Retina (tissue), 1 donor: ENCODE data around the gene GSG1L.

Source experiments
- DNase-seq: peaks from one replicate; pipeline ENCODE4 v3.0.0-alpha.2; 2016

The GSG1L gene

DNA sequence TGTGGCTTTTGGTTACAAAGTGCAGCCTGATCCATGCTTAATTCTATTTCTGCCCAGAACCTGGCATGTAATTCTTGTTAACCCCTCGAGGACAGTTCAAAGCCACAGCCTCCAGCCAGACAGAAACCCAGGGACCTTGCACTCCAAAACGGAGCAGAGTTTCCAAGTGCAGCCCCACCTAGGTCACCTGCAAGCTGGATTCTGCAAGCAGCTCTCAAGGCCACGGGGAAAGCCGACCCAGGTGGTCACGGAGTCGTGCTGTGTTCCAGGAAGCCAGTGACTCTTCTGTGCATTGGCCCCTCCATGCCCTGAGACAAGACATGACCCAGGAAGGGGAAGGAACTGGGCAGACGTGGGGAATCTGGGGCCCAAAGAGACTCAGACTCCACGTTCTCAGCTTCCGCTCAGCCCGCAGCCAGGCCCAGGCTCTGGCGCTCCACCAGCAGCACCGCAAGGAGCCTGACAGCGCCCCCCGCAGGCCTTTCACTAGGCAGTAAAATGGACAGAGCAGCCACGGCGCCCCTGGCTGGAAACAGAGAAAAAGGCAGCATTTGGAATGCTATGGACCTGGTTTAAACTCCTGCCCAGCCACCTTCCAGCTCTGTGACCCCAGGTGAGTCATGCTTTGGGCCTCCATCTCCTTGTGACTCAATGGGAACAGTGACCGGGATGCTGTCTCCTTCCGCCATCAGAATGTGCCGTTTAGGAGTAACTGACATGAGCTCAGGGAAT is 27.3 kb upstream of the GSG1L start:
- no peak for DNase-seq

DNA sequence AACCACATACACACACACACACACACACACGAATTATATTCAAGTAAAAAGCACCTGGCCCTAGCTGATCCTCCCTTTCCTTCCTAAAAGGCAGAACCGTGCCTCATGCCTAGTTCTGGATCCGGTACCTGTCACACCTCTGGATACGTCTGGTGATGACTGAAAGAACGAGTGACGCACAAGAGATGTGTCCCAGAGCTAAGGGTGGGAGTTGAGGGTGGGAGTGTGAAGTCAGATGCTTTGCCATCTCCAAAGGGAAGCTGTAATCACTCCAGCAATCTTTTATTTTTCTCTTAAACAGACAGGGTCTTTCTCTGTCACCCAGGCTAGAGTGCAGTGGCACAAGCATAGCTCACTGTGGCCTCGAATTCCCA is 26.5 kb upstream of the GSG1L start:
- no peak for DNase-seq

DNA sequence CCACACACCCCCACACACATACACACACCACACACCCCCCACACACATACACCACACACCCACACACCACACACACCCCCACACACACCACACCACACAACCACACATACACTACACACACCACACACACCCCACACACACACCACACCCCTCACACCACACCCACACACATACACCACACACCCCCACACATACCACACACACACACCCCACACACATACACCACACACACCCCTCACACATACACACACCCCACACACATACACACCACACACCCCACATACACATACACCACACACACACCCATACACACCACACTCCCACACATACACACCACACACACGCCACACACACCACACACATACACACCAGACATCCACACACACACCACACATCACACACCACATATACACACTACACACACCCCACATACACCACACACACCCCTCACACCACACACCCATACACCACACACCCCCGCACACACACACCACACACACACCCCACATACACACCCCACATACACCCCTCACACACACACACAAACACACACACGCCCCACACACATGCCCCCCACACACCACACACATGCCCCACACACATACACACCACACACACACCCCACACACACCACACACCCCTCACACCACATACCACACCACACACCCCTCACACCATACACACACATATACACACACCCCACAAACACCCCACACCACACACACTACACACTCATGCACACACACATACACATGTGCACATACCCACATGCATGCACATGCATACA is 25.9 kb upstream of the GSG1L start:
- DNase-seq = no peak

DNA sequence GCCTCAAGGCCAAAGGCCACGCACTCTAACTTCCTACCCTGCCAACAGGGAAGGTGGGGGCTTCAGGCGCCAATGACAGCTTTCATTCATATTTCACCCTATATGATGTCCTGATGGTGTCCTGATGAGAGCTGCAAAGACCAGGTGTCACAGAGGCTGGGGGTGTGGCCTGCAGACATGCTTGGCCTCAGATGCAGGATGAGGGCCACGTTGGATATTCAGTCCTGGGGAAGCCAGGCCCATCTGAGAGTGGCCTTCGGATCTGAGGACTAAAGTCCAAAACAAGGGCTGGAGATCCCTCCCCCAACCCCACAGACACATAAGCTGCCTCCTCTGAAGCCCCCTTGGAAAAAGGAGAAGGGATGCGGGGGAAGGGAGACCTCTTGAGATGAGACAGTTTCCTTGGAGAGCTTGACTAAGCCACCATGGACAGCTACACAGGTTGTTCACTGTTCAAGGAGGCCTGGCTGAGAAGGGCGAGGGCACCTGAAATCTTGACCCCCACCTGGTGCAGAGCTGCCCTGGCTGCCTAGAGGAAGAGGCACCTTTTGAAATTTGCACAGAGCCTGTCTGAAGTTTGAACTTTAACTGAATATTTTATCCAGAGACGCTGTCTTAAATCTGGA is 24.3 kb upstream of the GSG1L start:
- DNase-seq = no peak

DNA sequence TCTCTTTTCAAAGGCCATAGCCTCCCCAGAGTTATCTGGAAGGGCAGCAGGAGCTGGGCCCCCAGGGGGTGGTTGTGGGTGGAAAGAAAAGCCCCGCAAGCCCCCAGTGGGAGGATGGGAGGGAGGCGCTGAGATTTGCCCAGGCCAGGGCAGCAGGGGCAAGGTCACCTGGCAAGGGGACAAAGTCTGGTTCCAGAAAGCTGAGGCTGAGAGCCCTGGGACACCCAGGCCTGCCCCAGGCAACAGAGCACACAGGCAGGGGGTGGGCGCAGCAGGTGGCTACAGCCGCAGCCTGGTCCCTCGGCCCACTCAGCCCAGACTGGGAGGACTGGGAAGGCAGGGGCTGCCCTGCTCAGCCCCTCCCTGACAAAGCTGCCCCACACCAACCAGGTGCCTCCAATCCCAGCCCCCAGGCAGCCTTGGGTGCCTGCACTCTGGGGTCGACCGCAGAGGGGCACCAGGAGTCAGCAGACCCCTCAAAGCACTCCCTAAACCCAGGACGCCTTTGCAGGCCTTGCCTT is 23.7 kb upstream of the GSG1L start:
- DNase-seq = no peak

DNA sequence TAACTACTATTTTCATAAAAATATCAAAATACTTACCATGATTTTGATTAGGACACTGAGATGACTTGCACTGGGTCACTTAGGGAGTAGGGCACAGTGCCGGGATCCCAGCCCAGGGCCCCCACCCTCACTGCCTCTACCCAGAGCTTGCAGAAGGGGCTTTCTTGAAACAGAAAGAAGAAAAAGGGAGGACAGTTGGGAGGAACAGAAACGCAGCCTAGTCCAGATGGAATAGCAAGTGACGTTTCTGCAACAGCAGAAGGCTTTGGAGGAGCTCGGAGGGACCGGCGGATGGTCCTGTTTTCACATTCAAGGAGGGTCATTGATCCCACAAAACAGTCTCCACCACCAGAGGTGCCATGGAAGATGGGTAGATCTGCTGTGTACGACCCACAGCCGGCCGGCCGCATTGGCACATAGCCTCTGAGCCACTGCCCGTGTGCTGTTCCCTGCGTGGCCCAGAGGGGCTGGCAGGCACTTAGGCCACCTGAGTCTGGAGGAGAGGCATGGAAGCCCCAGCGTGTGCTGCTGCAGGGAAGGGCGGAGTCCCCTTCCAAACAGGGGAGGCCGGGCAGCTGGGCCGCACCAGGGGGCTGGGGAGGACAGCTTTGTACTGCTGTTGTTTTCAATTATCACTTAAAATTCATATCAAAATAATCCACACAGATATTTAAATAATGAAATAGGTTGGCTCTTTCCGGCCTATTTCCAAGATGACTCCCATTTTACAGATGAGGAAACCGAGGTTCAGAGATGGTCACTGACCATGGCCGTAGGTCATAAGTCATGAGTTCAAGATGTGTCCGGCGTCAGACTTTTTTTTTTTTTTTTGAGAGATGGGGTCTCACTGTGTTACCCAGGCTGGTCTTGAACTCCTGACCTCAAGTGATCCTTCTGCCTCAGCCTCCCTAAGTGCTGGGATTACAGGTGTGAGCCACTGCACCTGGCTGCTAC is 22.9 kb upstream of the GSG1L start:
- no peak for DNase-seq

DNA sequence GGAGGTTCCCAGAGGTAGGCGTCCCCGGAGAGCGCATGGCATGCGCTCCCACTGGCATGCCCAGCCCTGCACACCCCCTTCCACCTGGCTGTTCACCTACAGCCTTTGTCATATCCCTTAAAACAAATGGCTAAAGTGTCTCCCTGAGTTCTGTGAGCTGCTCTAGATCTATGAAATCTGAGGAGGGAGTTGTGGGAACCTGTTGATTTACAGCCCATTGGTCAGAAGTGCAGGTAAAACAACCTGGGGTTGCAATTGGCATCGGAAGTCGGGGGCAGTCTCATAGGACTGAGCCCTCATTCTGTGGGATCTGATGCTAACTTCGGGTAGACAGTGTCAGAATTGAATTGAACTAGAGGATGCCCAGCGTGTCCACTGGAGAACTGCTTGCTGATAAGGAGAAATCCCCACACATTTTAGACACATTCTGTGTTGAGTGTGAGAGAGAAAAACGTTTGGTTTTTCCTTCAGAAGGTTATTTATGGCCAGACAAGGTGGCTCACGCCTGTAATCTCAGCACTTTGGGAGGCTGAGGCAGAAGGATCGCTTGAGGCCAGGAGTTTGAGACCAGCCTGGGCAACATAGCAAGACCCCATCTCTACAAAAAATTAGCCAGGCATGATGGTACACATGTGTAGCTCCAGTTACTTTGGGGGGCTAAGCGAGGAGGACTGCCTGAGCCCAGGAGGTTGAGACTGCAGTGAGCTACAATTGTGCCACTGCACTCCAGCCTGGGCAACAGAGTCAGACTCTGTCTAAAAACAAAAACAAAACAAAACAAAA is 22.1 kb upstream of the GSG1L start:
- no peak for DNase-seq

DNA sequence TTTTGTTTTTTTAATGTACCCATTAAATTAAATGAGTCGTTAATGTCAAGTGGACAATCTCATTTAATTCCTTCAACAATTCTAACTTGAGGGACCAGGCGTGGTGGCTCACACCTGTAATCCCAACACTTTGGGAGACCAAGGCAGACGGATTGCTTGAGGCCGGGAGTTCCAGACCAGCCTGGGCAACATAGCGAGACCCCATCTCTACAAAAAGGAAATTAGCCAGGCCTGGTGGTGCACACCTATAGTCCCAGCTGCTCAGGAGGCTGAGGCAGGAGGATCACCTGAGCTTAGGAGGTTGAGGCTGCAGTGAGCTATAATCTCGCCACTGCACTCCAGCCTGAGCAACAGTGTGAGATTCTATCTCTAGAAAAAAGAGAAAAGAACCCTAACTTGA is 20.7 kb upstream of the GSG1L start:
- no peak for DNase-seq

DNA sequence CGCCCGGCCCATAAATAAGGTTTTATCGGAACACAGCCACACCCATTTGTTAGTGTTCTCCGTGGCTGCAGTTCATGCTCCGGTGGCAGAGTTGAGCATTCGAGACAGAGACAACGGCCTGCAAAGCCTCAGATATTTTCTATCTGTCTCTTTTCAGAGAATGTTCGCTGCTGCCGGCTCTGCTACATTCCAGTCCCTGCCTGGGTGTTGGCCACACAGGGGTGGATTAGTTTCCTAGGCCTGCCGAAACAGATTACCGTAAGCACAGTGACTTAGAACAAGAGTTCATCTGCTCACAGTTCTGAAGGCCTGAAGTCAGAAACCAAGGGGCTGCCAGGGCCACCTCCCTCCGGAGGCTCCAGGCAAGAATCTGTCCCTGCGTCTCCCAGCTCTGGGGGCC is 19.1 kb upstream of the GSG1L start:
- DNase-seq = peak; percentile 53

DNA sequence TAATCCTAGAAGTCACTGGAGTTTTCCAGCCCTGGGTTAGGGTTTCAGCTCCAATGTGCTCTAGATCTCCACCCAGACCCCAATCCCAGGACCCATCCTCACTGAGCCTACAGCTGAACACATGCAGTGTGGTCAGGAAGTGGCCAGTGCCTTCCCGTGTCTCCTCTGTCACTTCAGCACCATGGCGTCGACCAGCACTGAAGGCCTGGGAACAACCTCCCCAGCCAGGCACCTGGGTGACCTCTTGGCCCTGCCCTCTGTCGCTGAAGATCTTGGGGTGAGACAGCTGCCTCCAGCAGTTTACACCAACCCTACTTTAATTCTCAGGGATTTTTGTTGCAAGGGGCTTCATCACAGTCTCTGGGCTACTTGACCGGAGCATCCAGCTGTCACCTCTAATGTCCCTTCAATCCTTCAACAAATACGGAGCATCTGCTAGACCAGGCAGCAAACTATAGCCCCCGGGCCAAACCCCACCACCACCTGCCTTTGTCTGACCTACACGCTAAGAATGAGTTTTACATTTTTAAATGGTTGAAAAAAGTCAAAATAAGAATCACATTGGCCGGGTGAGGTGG is 18.0 kb upstream of the GSG1L start:
- DNase-seq = peak; percentile 52

DNA sequence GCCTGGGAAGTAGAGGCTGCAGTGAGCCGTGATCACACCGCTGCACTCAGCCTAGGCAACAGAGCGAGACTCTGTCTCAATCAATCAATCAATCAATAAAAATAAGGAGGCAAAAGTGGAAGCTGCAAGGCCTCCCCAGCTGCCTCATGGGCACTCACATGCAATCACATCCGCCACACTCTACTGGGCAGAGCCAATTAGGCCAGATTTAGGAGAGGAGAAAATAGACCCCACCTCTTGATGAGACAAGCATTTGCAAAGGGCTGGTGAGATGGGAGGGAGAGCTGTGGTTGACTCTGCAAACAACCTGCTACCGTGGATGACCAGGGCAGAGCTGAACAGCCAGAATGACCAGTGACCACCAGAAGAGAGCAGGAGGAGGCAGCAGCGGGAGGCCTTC is 14.7 kb upstream of the GSG1L start:
- DNase-seq = peak; percentile 60

DNA sequence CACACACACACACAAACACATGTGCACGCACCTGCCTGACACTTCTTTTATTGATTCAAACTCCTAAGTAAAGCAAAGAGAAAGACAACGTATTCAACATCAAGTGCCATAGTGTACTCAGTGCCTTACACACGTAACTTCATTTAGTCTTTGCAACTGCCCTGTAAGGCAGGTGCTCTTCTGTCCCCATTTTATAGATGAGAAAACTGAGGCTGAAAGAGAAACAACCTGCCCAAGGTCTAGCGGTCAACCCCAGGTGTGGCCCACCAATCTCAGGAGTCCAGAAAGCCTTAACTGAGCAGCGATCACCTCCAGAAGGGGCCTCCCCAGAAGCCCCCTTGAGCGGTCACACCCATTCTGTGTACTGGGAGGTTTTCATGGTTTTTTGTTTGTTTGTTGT is 10.3 kb upstream of the GSG1L start:
- DNase-seq = no peak

DNA sequence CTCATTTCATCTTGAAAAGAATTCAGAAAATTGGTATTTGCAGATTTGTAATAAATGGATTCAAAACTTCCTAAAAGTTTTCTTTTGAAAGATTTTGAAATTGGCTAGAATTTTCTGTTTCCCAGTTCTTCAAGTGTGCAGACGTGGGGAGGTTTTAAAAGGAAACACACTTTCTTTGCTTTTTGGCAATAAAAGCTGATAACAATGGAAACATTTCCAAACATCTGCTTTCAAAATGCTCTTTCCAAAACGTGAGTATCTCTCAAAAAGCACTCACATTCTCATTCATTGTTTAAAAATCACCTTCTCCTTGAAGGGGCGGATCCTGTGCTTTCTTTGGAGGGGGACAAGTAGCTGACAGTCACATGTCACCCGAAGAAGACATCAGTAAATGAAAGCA is 8.6 kb upstream of the GSG1L start:
- no peak for DNase-seq

DNA sequence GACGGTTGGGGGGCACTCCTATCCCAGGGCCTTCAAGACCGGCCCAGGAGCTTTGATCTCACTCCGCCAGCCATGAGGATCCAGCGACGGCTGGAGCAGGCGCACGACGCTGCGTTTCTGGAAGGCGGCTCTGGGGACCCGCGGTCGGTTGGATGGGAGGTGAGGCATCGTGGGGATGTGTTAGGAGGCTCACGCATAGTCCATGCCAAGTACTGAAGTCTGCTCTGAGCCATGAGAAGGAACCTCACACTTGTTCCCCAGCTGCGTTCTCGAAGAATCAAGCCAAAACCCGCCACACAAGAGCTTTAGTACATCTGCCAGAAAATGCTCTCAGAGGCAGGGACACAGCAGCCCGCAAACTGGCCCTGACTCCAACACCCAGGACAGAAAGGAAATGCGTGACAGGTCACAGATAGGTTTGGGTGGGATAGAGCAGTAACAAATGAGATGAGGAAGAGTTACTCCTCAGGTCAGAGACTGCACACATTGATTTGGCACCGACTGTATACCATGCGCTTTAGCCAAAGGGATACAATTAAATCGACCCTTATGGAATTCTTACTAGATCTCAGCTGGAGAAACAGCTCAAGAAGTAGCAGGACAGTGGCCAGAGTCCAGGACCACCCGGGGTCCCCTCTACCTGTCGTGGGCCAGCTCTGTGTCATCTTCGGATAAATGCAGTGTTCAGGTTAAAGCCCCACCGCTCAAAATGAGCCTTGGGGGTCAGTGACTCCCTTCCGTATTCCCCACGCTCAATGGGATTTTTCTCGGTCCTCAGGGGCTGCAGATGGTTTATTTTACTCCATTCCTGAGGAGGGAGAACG is 6.7 kb upstream of the GSG1L start:
- DNase-seq = no peak

DNA sequence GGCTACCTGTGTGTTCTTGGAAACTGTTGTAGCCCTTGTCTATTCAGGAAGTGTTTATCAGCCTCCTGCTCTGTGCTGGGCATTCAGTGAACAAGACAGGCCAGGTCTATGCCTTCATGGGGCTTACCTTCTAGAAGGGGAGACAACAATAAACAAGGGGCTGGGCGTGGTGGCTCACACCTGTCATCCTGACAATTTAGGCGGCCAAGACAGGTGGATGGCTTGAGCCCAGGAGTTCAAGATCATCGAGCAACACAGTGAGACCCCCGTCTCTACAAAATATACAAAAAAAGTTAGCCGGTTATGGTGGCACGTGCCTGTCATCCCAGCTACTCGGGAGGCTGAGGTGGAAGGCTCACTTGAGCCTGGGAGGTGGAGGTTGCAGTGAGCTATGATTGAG is 5.5 kb upstream of the GSG1L start:
- no peak for DNase-seq

DNA sequence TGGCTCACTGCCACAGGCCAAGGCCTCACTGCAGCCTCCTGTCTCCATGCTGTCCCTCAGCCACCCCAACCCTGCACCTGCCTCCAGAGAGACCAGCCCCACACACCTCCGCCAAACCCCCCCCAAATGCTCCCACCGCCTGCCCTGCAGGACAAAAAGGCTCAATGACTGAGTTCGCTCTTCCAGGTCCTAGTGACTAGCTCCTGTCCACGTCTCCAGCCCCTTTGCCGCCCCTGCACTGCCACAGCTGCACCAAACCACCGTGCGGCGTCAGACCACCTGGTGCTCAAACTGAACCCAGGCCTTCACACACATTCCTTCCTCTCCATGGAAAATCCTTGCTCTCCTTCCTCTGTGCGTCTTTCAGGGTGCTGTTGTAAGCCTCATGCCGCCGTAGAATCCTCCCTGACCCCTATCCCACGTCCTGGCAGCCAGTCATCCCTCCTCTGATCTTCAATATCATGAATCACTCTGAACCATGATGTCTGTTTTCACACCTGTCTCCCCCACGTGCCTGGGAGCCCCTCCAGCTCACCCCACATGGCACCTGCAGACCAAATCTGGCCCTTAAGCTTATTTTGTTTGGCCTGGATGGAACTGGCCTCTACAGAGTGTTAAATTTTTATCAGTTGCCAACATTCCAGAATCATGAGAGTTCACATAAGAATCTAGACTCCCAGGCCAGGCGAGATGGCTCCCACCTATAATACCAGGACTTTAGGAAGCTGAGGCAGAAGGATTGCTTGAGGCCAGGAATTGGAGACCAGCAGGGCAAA is 4.3 kb upstream of the GSG1L start:
- no peak for DNase-seq

DNA sequence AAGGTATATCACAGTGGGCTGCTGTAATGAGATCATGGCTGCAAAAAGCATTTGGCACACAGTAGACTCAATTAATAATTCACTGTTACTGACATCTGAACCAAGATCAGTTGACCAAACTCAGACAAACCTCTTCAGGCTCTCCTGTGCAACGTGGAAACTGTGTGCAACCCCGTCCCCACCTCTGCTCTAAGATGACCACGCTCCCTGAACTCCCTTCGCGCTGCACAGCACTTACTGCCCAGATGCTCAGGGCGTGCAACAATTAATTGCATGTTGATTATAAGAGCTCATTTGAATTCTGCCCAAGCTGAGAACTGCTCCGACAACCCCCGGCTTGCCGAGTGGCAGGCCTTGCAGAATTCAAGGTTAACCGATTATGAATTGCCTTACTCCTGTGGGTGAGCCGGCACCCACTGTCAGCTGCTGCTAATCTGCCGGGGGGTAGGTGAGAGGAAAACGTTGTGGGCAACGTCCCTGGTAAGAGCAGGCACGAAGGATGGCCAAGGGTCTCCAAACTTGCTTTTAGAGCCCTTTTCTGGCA is 1.3 kb upstream of the GSG1L start:
- DNase-seq = no peak

DNA sequence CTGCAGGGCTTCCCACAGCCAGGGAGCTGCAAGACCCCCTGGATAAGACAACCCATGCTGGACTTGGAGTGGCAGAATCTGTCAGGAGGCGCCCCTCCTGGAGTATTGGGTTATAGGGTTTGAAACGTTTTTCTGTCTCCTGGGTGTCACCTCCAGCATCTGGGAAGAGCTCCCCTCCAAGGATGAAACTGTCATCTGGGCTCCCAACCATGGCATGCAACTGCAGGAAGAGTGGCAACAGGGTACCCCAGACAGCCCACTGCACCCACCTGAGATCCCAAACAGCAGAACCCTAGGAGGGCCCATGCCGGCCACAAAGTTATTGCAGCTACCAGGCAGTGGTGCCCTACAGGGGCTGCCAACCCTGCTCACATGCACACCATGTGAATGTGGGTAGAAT is 636 bp upstream of the GSG1L start:
- DNase-seq = no peak

DNA sequence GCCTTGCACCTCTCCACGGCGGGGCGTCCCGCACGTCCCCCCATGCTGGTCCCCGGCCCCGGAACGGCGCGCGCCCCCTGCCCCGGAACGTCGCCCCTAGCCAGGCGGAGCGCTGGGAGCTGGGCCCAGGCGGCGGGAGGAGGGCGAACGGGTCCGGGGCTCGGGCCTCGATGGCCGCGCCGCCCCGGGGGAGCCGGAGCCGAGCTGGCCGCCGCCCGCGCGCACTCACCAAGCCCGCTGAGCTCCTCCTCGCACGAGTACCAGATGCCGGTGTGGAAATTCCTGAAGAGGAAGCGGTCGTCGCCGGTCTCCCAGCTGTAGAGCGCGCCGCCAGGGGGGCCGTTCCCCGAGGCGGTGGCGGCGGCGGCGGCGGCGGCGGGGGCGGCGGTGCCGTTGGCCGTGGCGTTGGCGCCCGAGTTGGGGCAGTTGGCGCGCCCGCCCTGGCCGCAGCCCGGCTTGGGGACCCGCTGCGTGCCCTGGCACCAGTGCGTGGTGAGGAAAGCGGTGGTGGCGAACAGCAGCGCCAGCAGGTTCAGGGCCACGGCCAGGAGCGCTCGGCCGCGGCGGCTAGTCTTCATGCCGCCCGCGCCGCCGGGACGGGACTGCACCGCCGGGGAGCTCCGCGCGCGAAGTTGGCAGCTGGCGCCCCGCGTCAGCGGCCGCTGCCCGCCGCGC is 530 bp downstream of the GSG1L start:
- DNase-seq = no peak
